PC-9 (cell line): ENCODE measurements around the gene KCNH1. TPM values are rescaled to one million over a fixed set of nuclear protein-coding genes. Genes with fewer than 3 reads are reported as not detected.

Experiments used
- BruUV-seq: library from RNA; stranded (reverse); fragments of 400-500 nt; replicated peaks from 2 replicates; lab custom pipeline; 2021; lab: Mats Ljungman, UMichigan
- CTCF ChIA-PET: fragments of 300-600 bp; sonication (Branson Sonifier 250); formaldehyde crosslinking; loops from one replicate; lab custom pipeline; 2022; ENCODE audit warnings: antibody characterized with exemption; lab: Charles Lee
- POLR2A ChIA-PET: fragments of 300-600 bp; sonication (Branson Sonifier 250); formaldehyde crosslinking; loops from one replicate; lab custom pipeline; 2022; ENCODE audit warnings: antibody characterized with exemption; ENCODE audit not compliant: unreplicated experiment; lab: Charles Lee
- DNase-seq, 2 experiments: peaks; one replicate each; pipeline versions ENCODE4 v3.0.0 to v3.0.0-alpha.2; 2015 to 2022; ENCODE audit warnings: mixed read lengths in 1 of 2
- H2AFZ ChIP-seq: fragments of 200-600 bp; sonication (generic); 2 replicates; pipeline ENCODE4 v1.8.1; 2017; ENCODE audit warnings: antibody characterized with exemption
- H3F3A ChIP-seq: fragments of 200-600 bp; sonication (generic); 2 replicates; pipeline ENCODE4 v1.8.1; 2017; ENCODE audit warnings: antibody characterized with exemption, mild to moderate bottlenecking, low read depth; ENCODE audit not compliant: insufficient read depth
- H3K27ac ChIP-seq: fragments of 200-600 bp; sonication (generic); 2 replicates; pipeline ENCODE4 v1.6.1; 2016; ENCODE audit warnings: mixed run types
- H3K27me3 ChIP-seq: fragments of 200-600 bp; sonication (generic); 2 replicates; pipeline ENCODE4 v1.6.1; 2016; ENCODE audit warnings: low read depth, mixed run types; ENCODE audit not compliant: insufficient read depth
- H3K36me3 ChIP-seq: fragments of 200-600 bp; sonication (generic); 2 replicates; pipeline ENCODE4 v1.6.1; 2016; ENCODE audit warnings: low read depth, mixed run types
- H3K4me1 ChIP-seq: fragments of 200-600 bp; sonication (generic); replicated peaks from 2 replicates; pipeline ENCODE4 v1.6.1; 2016; ENCODE audit warnings: mixed run types; ENCODE audit not compliant: insufficient read depth
- H3K4me2 ChIP-seq: fragments of 200-600 bp; sonication (generic); 2 replicates; pipeline ENCODE4 v1.6.1; 2017; ENCODE audit warnings: mixed run types
- H3K4me3 ChIP-seq: fragments of 200-600 bp; sonication (generic); 2 replicates; pipeline ENCODE4 v1.6.1; 2016; ENCODE audit warnings: mixed run types
- H3K79me2 ChIP-seq: fragments of 200-600 bp; sonication (generic); 2 replicates; pipeline ENCODE4 v1.6.1; 2017; ENCODE audit warnings: low read depth, mixed run types
- H3K9me2 ChIP-seq: fragments of 200-600 bp; sonication (generic); 2 replicates; pipeline ENCODE4 v1.8.1; 2017; ENCODE audit warnings: mild to moderate bottlenecking; ENCODE audit not compliant: insufficient read depth
- H3K9me3 ChIP-seq: fragments of 200-600 bp; sonication (generic); 2 replicates; pipeline ENCODE4 v1.8.1; 2016; ENCODE audit warnings: low read depth; ENCODE audit not compliant: insufficient read depth
- H4K20me1 ChIP-seq: fragments of 200-600 bp; sonication (generic); 2 replicates; pipeline ENCODE4 v1.8.1; 2017; ENCODE audit not compliant: insufficient read depth
- CTCF ChIP-seq: fragments of 200-600 bp; sonication (generic); conservative IDR thresholded peaks from 2 replicates; pipeline ENCODE4 v1.6.1; 2017; ENCODE audit warnings: mixed run types, antibody characterized with exemption, mild to moderate bottlenecking, moderate library complexity
- EZH2 ChIP-seq: fragments of 200-600 bp; sonication (generic); IDR thresholded peaks from 2 replicates; pipeline ENCODE4 v1.8.0; 2017; ENCODE audit warnings: antibody characterized with exemption, low read depth
- intact Hi-C: fragments of 100-400 bp; cut with micrococcal nuclease; formaldehyde crosslinking; loops from one replicate; pipeline ENCODE4 v1.10.0; 2022; ENCODE audit not compliant: unreplicated experiment
- total RNA-seq: library from RNA; stranded (reverse); gene quantifications from 2 replicates; pipeline ENCODE4 v1.2.3, GENCODE V29; 2021

Gene KCNH1
- total RNA-seq, 1 experiment from 2014 or later: not detected

- BruUV-seq: no TSS peak
- Histone ChIP-seq H3K9me3 (no peaks in the 10 kb centered on the region), H2AFZ (no peak overlapping the region), H3K36me3 (no peaks in the 10 kb centered on the region), H3K4me1 (no peaks in the 10 kb centered on the region), H3F3A (no peaks in the 10 kb centered on the region), H3K9me2 (no peaks in the 10 kb centered on the region), H4K20me1 (no peaks in the 10 kb centered on the region), H3K79me2 (no peaks in the 10 kb centered on the region), H3K4me2 (no peak overlapping the region), H3K27me3 (peaks cover 69% of the 10 kb centered on the region), H3K4me3 (no peak overlapping the region), H3K27ac (no peak overlapping the region)
- intact Hi-C loops: no loop called here
- CTCF ChIA-PET: no interaction called here
- DNase-seq: no peak
- POLR2A ChIA-PET: no interaction called here
- TF ChIP-seq CTCF (no peak), EZH2 (no peak)
Observed at GRCh38 chr1:211099393-211099792, 34.6 kb downstream of the KCNH1 start.

GRCh38 chr1:211095381-211095780 is 38.6 kb downstream of the KCNH1 start:
- no peak for DNase-seq
- ChIA-PET CTCF (no interaction called here), POLR2A (no interaction called here)
- TF ChIP-seq CTCF: no peak
- no peak for TF ChIP-seq EZH2
- Histone ChIP-seq H3F3A (no peaks in the 10 kb centered on the region), H3K27me3 (peaks cover 60% of the 10 kb centered on the region), H3K79me2 (no peaks in the 10 kb centered on the region), H3K9me3 (no peaks in the 10 kb centered on the region), H3K36me3 (no peaks in the 10 kb centered on the region), H3K4me2 (no peak overlapping the region), H4K20me1 (no peaks in the 10 kb centered on the region), H3K27ac (no peak overlapping the region), H3K9me2 (no peaks in the 10 kb centered on the region), H2AFZ (no peak overlapping the region), H3K4me1 (no peaks in the 10 kb centered on the region), H3K4me3 (no peak overlapping the region)
- intact Hi-C loops: no loop called here
- BruUV-seq: no TSS peak

- no peaks in the 10 kb centered on the region for H3K9me3 ChIP-seq
- H3K4me3 ChIP-seq: no peak overlapping the region
- no peaks in the 10 kb centered on the region for H3K79me2 ChIP-seq
- TF ChIP-seq EZH2: no peak
- no peak for TF ChIP-seq CTCF
- H3K4me1 ChIP-seq: no peaks in the 10 kb centered on the region
- no peak overlapping the region for H3K4me2 ChIP-seq
- H3K27me3 ChIP-seq: peaks cover 48% of the 10 kb centered on the region
- H3K9me2 ChIP-seq: no peaks in the 10 kb centered on the region
- no peak for DNase-seq
- H3K36me3 ChIP-seq: no peaks in the 10 kb centered on the region
- BruUV-seq: no TSS peak
- H2AFZ ChIP-seq: no peak overlapping the region
- intact Hi-C loops: no loop called here
- H3K27ac ChIP-seq: no peak overlapping the region
- POLR2A ChIA-PET: interaction anchor here (0.6 kb wide), 1 partner anchor 495 kb away, joined by 9 read pairs; no protein-coding TSS in a partner anchor
- no peaks in the 10 kb centered on the region for H3F3A ChIP-seq
- no peaks in the 10 kb centered on the region for H4K20me1 ChIP-seq
- CTCF ChIA-PET: no interaction called here
Observed at GRCh38 chr1:211092955-211093354, 41.0 kb downstream of the KCNH1 start.
